ENCODE results near the gene DUS4L.

DNA sequence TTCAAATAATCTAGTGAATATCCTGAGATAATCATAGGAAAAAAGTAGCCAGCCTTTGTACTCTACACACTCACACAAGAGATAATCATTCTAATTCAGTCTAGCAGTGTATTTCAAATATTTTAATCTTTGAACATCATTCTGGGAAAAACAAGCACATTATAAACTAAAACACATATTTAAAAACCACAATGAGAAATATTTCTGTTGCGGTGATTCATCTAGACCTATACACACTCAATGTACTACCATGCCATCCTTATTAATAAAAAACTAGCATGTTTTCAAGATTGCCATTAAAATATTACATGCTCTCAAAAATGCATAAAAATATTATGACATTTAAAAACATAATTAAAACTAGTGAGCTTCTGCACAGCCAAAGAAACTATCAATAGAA is 11.8 kb upstream of the DUS4L start:
- no peak for TF ChIP-seq ZNF529 (tag by site-specific recombination; IDR thresholded peaks at IDR 0.05; ENCODE audit: insufficient replicate concordance)
- TF ChIP-seq, protein P1, sequence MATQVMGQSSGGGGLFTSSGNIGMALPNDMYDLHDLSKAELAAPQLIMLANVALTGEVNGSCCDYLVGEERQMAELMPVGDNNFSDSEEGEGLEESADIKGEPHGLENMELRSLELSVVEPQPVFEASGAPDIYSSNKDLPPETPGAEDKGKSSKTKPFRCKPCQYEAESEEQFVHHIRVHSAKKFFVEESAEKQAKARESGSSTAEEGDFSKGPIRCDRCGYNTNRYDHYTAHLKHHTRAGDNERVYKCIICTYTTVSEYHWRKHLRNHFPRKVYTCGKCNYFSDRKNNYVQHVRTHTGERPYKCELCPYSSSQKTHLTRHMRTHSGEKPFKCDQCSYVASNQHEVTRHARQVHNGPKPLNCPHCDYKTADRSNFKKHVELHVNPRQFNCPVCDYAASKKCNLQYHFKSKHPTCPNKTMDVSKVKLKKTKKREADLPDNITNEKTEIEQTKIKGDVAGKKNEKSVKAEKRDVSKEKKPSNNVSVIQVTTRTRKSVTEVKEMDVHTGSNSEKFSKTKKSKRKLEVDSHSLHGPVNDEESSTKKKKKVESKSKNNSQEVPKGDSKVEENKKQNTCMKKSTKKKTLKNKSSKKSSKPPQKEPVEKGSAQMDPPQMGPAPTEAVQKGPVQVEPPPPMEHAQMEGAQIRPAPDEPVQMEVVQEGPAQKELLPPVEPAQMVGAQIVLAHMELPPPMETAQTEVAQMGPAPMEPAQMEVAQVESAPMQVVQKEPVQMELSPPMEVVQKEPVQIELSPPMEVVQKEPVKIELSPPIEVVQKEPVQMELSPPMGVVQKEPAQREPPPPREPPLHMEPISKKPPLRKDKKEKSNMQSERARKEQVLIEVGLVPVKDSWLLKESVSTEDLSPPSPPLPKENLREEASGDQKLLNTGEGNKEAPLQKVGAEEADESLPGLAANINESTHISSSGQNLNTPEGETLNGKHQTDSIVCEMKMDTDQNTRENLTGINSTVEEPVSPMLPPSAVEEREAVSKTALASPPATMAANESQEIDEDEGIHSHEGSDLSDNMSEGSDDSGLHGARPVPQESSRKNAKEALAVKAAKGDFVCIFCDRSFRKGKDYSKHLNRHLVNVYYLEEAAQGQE (tag by site-specific recombination; IDR thresholded peaks at IDR 0.05), result no peak
- TF ChIP-seq SETDB1 (IDR thresholded peaks at IDR 0.05; ENCODE audit: insufficient read length, low read length), result no peak
- TF ChIP-seq YY1 (tag by site-specific recombination; IDR thresholded peaks at IDR 0.05), result no peak
- TF ChIP-seq ZSCAN16 (tag by site-specific recombination; IDR thresholded peaks at IDR 0.05), result no peak
- no peak for TF ChIP-seq ZBTB1 (tag by site-specific recombination; IDR thresholded peaks at IDR 0.05)
- no peak for TF ChIP-seq ZNF23 (tag by site-specific recombination; IDR thresholded peaks at IDR 0.05; ENCODE audit: borderline replicate concordance)
- no peak for TF ChIP-seq ZNF792 (tag by site-specific recombination; IDR thresholded peaks at IDR 0.05)
- TF ChIP-seq, protein P2, sequence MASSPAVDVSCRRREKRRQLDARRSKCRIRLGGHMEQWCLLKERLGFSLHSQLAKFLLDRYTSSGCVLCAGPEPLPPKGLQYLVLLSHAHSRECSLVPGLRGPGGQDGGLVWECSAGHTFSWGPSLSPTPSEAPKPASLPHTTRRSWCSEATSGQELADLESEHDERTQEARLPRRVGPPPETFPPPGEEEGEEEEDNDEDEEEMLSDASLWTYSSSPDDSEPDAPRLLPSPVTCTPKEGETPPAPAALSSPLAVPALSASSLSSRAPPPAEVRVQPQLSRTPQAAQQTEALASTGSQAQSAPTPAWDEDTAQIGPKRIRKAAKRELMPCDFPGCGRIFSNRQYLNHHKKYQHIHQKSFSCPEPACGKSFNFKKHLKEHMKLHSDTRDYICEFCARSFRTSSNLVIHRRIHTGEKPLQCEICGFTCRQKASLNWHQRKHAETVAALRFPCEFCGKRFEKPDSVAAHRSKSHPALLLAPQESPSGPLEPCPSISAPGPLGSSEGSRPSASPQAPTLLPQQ (tag by site-specific recombination; IDR thresholded peaks at IDR 0.05), result no peak
- TF ChIP-seq TCF7L2 (IDR thresholded peaks at IDR 0.05; ENCODE audit: borderline replicate concordance, low read depth, low read length), result no peak
- no peak for TF ChIP-seq ZNF629 (tag by site-specific recombination; IDR thresholded peaks at IDR 0.05)
- TF ChIP-seq, protein P3, sequence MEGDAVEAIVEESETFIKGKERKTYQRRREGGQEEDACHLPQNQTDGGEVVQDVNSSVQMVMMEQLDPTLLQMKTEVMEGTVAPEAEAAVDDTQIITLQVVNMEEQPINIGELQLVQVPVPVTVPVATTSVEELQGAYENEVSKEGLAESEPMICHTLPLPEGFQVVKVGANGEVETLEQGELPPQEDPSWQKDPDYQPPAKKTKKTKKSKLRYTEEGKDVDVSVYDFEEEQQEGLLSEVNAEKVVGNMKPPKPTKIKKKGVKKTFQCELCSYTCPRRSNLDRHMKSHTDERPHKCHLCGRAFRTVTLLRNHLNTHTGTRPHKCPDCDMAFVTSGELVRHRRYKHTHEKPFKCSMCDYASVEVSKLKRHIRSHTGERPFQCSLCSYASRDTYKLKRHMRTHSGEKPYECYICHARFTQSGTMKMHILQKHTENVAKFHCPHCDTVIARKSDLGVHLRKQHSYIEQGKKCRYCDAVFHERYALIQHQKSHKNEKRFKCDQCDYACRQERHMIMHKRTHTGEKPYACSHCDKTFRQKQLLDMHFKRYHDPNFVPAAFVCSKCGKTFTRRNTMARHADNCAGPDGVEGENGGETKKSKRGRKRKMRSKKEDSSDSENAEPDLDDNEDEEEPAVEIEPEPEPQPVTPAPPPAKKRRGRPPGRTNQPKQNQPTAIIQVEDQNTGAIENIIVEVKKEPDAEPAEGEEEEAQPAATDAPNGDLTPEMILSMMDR (tag by site-specific recombination; IDR thresholded peaks at IDR 0.05), result no peak
- TF ChIP-seq, protein P4, sequence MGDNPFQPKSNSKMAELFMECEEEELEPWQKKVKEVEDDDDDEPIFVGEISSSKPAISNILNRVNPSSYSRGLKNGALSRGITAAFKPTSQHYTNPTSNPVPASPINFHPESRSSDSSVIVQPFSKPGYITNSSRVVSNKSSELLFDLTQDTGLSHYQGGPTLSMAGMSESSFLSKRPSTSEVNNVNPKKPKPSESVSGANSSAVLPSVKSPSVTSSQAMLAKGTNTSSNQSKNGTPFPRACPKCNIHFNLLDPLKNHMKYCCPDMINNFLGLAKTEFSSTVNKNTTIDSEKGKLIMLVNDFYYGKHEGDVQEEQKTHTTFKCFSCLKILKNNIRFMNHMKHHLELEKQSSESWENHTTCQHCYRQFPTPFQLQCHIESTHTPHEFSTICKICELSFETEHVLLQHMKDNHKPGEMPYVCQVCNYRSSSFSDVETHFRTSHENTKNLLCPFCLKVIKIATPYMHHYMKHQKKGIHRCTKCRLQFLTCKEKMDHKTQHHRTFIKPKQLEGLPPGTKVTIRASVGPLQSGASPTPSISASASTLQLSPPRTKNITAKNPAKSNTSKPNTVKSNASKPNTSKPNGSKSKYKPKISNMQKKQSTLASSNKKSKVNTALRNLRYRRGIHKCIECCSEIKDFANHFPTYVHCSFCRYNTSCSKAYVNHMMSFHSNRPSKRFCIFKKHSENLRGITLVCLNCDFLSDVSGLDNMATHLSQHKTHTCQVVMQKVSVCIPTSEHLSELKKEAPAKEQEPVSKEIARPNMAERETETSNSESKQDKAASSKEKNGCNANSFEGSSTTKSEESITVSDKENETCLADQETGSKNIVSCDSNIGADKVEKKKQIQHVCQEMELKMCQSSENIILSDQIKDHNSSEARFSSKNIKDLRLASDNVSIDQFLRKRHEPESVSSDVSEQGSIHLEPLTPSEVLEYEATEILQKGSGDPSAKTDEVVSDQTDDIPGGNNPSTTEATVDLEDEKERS (tag by site-specific recombination; IDR thresholded peaks at IDR 0.05), result no peak
